Tibial nerve (tissue), 4 donors: ENCODE measurements around the gene AUNIP. TPM values are rescaled to one million over a fixed set of nuclear protein-coding genes. Genes with fewer than 3 reads are reported as not detected.

Experiments
- DNase-seq, 2 donors: peaks; one replicate each; pipeline ENCODE4 v3.0.0-alpha.2; 2019; ENCODE audit warnings: low spot score in 2 of 2
- H3K27ac ChIP-seq, 4 donors: fragments of 200-600 bp; sonication (generic) in 3 of 4; one replicate each; pipeline ENCODE4 v1.5.1; 2017 to 2019; ENCODE audit warnings: mild to moderate bottlenecking in 1 of 4
- H3K27me3 ChIP-seq, 2 donors: fragments of 200-600 bp; sonication (generic) in 1 of 2; one replicate each; pipeline versions ENCODE4 v1.5.1 to v1.6.0; 2017 to 2019
- H3K36me3 ChIP-seq, 3 donors: fragments of 200-600 bp; sonication (generic); one replicate each; pipeline ENCODE4 v1.5.1; 2018 to 2019
- H3K4me1 ChIP-seq, 4 donors: fragments of 200-600 bp; sonication (generic) in 3 of 4; one replicate each; pipeline ENCODE4 v1.5.1; 2017 to 2019
- H3K4me3 ChIP-seq, 4 donors: fragments of 200-600 bp; sonication (generic) in 3 of 4; one replicate each; pipeline ENCODE4 v1.5.1; 2017 to 2019; ENCODE audit warnings: mild to moderate bottlenecking in 1 of 4, moderate library complexity in 1 of 4
- H3K9me3 ChIP-seq, 4 donors: fragments of 200-600 bp; sonication (generic) in 3 of 4; one replicate each; pipeline ENCODE4 v1.5.1; 2017 to 2019
- CTCF ChIP-seq, 5 experiments: fragments of 200-600 bp in 3 of 5; fragments of 450-650 bp in 2 of 5; sonication (generic) in 3 of 5; IDR thresholded peaks; one replicate each; pipeline ENCODE4 v1.5.1; 2016 to 2019; ENCODE audit warnings: antibody characterized with exemption in 5 of 5, mild to moderate bottlenecking in 3 of 5, moderate library complexity in 2 of 5
- EP300 ChIP-seq, 2 donors: sonication (generic); formaldehyde crosslinking; IDR thresholded peaks; one replicate each; pipeline ENCODE4 v1.6.1; 2017; ENCODE audit warnings: antibody characterized with exemption in 2 of 2, mild to moderate bottlenecking in 1 of 2
- POLR2A ChIP-seq, 2 donors: fragments of 450-650 bp; IDR thresholded peaks; one replicate each; pipeline ENCODE4 v1.6.1; 2017; ENCODE audit warnings: antibody characterized with exemption in 2 of 2, mild to moderate bottlenecking in 2 of 2, moderate library complexity in 2 of 2
- WGBS, 2 donors: methylation state at CpG; one replicate each; pipeline ENCODE4 v1.1.5; 2018; 5-methylcytosine and 5-hydroxymethylcytosine counted together
- total RNA-seq, 4 donors: library from RNA; depleted of rRNA; stranded (reverse); fragments of >200 nt; gene quantifications; one replicate each; pipeline ENCODE4 v1.1.0, GENCODE V29; 2016

Gene AUNIP
- total RNA-seq, 4 donors from 2014 or later: not detected

GRCh38 chr1:25807480-25808390, 51.5 kb downstream of the AUNIP start:
- WGBS, 2 donors: 69 to 82% methylated on average over 17 to 20 of the region's 20 CpGs

GRCh38 chr1:25806418-25806817, 52.8 kb downstream of the AUNIP start:
- WGBS, 2 donors: 37 to 59% methylated on average over 4 of the region's 4 CpGs
- H3K4me3 ChIP-seq: peak overlapping the region in 1 of 4 donors; percentile 6
- TF ChIP-seq POLR2A (IDR thresholded peaks at IDR 0.05): no peak
- no peak for TF ChIP-seq EP300 (IDR thresholded peaks at IDR 0.05)
- no peak for TF ChIP-seq CTCF (IDR thresholded peaks at IDR 0.05)
- peaks cover 0 to 49% (median 0%) of the 10 kb centered on the region in 3 donors for H3K36me3 ChIP-seq
- no peak for DNase-seq
- H3K9me3 ChIP-seq: no peaks in the 10 kb centered on the region
- peak overlapping the region in 3 of 4 donors; percentile 44 to 89 (median 84) for H3K27ac ChIP-seq
- H3K27me3 ChIP-seq: no peaks in the 10 kb centered on the region
- peaks cover 0 to 93% (median 50%) of the 10 kb centered on the region in 4 donors for H3K4me1 ChIP-seq

More at GRCh38 chr1:25807480-25808390, 51.5 kb downstream of the AUNIP start:
- H3K9me3 ChIP-seq: no peaks in the 10 kb centered on the region
- H3K27me3 ChIP-seq: no peaks in the 10 kb centered on the region
- no peak overlapping the region for H3K4me3 ChIP-seq
- H3K36me3 ChIP-seq: peaks cover 0 to 60% (median 0%) of the 10 kb centered on the region in 3 donors
- peaks cover 0 to 81% (median 47%) of the 10 kb centered on the region in 4 donors for H3K4me1 ChIP-seq
- no peak for DNase-seq
- peak overlapping the region in 3 of 4 donors; percentile 14 to 89 (median 84) for H3K27ac ChIP-seq
- TF ChIP-seq CTCF (IDR thresholded peaks at IDR 0.05): no peak
- no peak for TF ChIP-seq POLR2A (IDR thresholded peaks at IDR 0.05)
- no peak for TF ChIP-seq EP300 (IDR thresholded peaks at IDR 0.05)

GRCh38 chr1:25805863-25806225, 53.4 kb downstream of the AUNIP start:
- H3K4me1 ChIP-seq: peaks cover 0 to 93% (median 53%) of the 10 kb centered on the region in 4 donors
- DNase-seq: no peak
- peak overlapping the region; percentile 4 to 89 (median 64) for H3K27ac ChIP-seq
- H3K9me3 ChIP-seq: no peaks in the 10 kb centered on the region
- no peaks in the 10 kb centered on the region for H3K27me3 ChIP-seq
- H3K36me3 ChIP-seq: peaks cover 0 to 43% (median 0%) of the 10 kb centered on the region in 3 donors
- 20 to 22% methylated on average over 3 of the region's 3 CpGs for WGBS, 2 donors
- no peak for TF ChIP-seq CTCF (IDR thresholded peaks at IDR 0.05)
- TF ChIP-seq POLR2A (IDR thresholded peaks at IDR 0.05): no peak
- TF ChIP-seq EP300 (IDR thresholded peaks at IDR 0.05): peak in 1 of 2 donors; percentile 59
- no peak overlapping the region for H3K4me3 ChIP-seq

- H3K4me3 ChIP-seq: no peak overlapping the region
- H3K4me1 ChIP-seq: peaks cover 0 to 90% (median 50%) of the 10 kb centered on the region in 4 donors
- DNase-seq: no peak
- peaks cover 0 to 38% (median 0%) of the 10 kb centered on the region in 3 donors for H3K36me3 ChIP-seq
- no peaks in the 10 kb centered on the region for H3K9me3 ChIP-seq
- no peaks in the 10 kb centered on the region for H3K27me3 ChIP-seq
- H3K27ac ChIP-seq: peak overlapping the region; percentile 4 to 89 (median 64)
- WGBS, 2 donors: 51 to 57% methylated on average over 15 of the region's 15 CpGs
- TF ChIP-seq POLR2A (IDR thresholded peaks at IDR 0.05): no peak
- no peak for TF ChIP-seq EP300 (IDR thresholded peaks at IDR 0.05)
- no peak for TF ChIP-seq CTCF (IDR thresholded peaks at IDR 0.05)
Observed at GRCh38 chr1:25804964-25805862, 54.0 kb downstream of the AUNIP start.
